GM13976 (cell line): Measurements from ENCODE around the gene WNT6.

ENCODE experiments used
- DNase-seq: peaks from one replicate; pipeline ENCODE4 v3.0.0; 2012; ENCODE audit warnings: low spot score
- in situ Hi-C: fragments of 300-500 bp; cut with MboI; formaldehyde crosslinking; loops from one replicate; pipeline ENCODE4 v1.12.0; 2022; ENCODE audit warnings: low sequenced_read_pairs, mixed read lengths, inconsistent platforms; ENCODE audit not compliant: unreplicated experiment
- TF ChIP-seq, protein P1 (sequence below): IDR thresholded peaks from 2 replicates; pipeline ENCODE4 v1.5.1; 2012; ENCODE audit warnings: borderline replicate concordance, mild to moderate bottlenecking; ENCODE audit not compliant: insufficient read depth; ENCODE audit errors: extremely low read depth, missing control alignments, control extremely low read depth

The WNT6 gene

DNA sequence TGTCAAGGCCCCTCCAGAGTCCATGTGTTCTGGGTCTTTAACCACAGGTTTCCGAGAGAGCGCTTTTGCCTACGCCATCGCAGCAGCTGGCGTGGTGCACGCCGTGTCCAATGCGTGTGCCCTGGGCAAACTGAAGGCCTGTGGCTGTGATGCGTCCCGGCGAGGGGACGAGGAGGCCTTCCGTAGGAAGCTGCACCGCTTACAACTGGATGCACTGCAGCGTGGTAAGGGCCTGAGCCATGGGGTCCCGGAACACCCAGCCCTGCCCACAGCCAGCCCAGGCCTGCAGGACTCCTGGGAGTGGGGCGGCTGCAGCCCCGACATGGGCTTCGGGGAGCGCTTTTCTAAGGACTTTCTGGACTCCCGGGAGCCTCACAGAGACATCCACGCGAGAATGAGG lies 30.3 kb downstream of the WNT6 start:
- in situ Hi-C loops = no loop called here
- TF ChIP-seq, protein P1, sequence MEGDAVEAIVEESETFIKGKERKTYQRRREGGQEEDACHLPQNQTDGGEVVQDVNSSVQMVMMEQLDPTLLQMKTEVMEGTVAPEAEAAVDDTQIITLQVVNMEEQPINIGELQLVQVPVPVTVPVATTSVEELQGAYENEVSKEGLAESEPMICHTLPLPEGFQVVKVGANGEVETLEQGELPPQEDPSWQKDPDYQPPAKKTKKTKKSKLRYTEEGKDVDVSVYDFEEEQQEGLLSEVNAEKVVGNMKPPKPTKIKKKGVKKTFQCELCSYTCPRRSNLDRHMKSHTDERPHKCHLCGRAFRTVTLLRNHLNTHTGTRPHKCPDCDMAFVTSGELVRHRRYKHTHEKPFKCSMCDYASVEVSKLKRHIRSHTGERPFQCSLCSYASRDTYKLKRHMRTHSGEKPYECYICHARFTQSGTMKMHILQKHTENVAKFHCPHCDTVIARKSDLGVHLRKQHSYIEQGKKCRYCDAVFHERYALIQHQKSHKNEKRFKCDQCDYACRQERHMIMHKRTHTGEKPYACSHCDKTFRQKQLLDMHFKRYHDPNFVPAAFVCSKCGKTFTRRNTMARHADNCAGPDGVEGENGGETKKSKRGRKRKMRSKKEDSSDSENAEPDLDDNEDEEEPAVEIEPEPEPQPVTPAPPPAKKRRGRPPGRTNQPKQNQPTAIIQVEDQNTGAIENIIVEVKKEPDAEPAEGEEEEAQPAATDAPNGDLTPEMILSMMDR = no peak
- no peak for DNase-seq

GRCh38 chr2:218890369-218890768 lies 30.8 kb downstream of the WNT6 start:
- TF ChIP-seq, protein P1 = no peak
- in situ Hi-C loops = no loop called here
- peak; percentile 12 for DNase-seq

GRCh38 chr2:218891275-218892135 lies 31.9 kb downstream of the WNT6 start:
- TF ChIP-seq, protein P1 = no peak
- in situ Hi-C loops = no loop called here

DNA sequence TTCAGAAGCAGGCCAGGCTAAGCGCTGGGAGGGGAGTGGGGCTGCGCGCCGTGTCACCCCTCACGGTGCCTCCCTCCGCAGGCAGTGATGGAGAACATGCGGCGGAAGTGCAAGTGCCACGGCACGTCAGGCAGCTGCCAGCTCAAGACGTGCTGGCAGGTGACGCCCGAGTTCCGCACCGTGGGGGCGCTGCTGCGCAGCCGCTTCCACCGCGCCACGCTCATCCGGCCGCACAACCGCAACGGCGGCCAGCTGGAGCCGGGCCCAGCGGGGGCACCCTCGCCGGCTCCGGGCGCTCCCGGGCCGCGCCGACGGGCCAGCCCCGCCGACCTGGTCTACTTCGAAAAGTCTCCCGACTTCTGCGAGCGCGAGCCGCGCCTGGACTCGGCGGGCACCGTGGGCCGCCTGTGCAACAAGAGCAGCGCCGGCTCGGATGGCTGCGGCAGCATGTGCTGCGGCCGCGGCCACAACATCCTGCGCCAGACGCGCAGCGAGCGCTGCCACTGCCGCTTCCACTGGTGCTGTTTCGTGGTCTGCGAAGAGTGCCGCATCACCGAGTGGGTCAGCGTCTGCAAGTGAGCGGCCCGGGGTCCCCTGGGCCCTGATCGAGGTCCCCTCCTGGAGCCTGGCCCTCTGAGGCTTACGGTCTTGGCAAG lies 33.2 kb downstream of the WNT6 start:
- in situ Hi-C loops = no loop called here
- DNase-seq = peak; percentile 79
- TF ChIP-seq, protein P1 = peak; percentile 81

More at GRCh38 chr2:218891275-218892135, 31.9 kb downstream of the WNT6 start:
- DNase-seq = peak; percentile 13

GRCh38 chr2:218893349-218894150 lies 33.9 kb downstream of the WNT6 start:
- in situ Hi-C loops = no loop called here

DNA sequence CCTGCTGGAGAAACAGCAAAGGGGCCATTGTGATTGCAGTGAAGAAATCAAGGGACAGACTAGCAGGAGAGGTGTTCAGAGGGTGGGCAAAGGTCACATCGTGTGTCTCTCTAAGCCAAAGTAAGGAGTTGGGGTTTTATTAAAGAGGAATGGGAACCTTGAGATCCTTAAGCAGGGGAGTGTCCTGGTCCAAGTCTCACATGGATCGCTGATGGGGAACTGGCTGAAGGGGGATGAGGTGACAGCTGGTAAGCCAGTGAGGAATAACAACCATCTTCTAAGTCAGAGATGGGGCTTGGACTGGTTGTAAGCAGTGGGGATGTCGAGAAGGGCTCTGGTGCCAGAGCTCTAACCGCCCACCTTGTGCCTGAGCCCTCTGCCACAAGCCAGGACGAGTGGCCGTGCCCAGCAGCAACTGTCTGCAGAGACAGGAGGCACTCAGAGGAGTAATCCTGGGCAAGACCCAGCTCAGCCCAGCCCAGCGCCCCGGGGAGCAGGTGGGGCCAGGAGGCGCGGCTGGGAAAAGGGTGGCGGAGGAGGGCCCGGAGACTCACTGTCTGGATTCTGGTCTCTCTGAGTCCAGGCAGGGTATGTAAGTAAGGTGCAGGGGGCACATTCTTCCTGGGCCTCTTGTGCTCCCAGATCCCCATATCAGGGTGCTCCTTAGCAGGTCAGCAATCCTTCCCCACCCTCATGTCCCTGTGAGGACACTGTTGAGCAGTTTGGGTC lies 34.7 kb downstream of the WNT6 start:
- in situ Hi-C loops = no loop called here
- TF ChIP-seq, protein P1 = no peak
- DNase-seq = no peak

More at GRCh38 chr2:218893349-218894150, 33.9 kb downstream of the WNT6 start:
- TF ChIP-seq, protein P1 = no peak
- DNase-seq = no peak
